ENCODE measurements around the gene TCL1B.

DNA sequence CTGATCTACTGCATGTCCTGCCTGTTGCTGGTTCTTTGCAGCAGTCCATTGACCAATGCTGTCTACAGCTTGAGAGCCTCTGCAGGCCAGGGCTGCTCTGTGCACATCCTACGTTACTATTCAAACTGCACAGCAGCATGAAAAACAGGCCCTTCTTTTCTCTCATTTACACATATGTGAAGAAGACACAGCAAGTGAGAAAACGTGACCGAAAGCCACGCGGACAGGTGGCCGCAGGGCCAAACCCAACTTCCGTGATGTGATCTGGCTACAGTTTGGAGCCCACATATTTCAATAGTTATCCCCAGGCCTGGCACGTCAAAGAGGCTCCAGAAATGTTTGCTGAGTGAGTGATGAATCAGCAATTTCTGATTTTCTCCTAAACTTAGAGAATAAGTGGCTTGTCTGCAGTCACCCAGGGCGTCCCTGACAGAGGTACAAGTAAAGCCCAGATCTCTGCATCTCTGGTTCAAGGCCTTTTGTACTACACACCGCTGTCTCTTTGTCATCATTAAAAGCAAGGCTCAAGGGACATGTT is 17.9 kb upstream of the TCL1B start:
- TF ChIP-seq, protein P1, sequence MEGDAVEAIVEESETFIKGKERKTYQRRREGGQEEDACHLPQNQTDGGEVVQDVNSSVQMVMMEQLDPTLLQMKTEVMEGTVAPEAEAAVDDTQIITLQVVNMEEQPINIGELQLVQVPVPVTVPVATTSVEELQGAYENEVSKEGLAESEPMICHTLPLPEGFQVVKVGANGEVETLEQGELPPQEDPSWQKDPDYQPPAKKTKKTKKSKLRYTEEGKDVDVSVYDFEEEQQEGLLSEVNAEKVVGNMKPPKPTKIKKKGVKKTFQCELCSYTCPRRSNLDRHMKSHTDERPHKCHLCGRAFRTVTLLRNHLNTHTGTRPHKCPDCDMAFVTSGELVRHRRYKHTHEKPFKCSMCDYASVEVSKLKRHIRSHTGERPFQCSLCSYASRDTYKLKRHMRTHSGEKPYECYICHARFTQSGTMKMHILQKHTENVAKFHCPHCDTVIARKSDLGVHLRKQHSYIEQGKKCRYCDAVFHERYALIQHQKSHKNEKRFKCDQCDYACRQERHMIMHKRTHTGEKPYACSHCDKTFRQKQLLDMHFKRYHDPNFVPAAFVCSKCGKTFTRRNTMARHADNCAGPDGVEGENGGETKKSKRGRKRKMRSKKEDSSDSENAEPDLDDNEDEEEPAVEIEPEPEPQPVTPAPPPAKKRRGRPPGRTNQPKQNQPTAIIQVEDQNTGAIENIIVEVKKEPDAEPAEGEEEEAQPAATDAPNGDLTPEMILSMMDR (optimal IDR thresholded peaks at IDR 0.05 in 1 of 3, IDR thresholded peaks at IDR 0.05 in 1 of 3, conservative IDR thresholded peaks at IDR 0.05 in 1 of 3; ENCODE audit: extremely low read depth in 1 of 3, insufficient read depth in 2 of 3, low read length in 3 of 3) = no peak
- no peak for TF ChIP-seq EZH2 (IDR thresholded peaks at IDR 0.05; ENCODE audit: low read length)
